ENCODE data around the gene DNHD1.

DNHD1 gene

GRCh38 chr11:6565325-6565724, 68.2 kb downstream of the DNHD1 start:
- FAIRE-seq: no peak

GRCh38 chr11:6565988-6566703, 69.1 kb downstream of the DNHD1 start:
- no peak for FAIRE-seq

GRCh38 chr11:6566704-6567370, 69.8 kb downstream of the DNHD1 start:
- FAIRE-seq: no peak

GRCh38 chr11:6567371-6567745, 70.3 kb downstream of the DNHD1 start:
- no peak for FAIRE-seq

- FAIRE-seq: peak; percentile 64
Observed at GRCh38 chr11:6568191-6568918, 71.3 kb downstream of the DNHD1 start.

- FAIRE-seq: no peak
Observed at GRCh38 chr11:6569706-6570105, 72.6 kb downstream of the DNHD1 start.

GRCh38 chr11:6570691-6571427, 73.8 kb downstream of the DNHD1 start:
- no peak for FAIRE-seq

GRCh38 chr11:6571434-6572008, 74.4 kb downstream of the DNHD1 start:
- FAIRE-seq: no peak

- no peak for FAIRE-seq
Observed at GRCh38 chr11:6572215-6572614, 75.1 kb downstream of the DNHD1 start.

GRCh38 chr11:6574816-6575715, 78.0 kb downstream of the DNHD1 start:
- no peak for FAIRE-seq

GRCh38 chr11:6576471-6577373, 79.6 kb downstream of the DNHD1 start:
- no peak for FAIRE-seq

- FAIRE-seq: no peak
Observed at GRCh38 chr11:6578134-6578533, 81.1 kb downstream of the DNHD1 start.

GRCh38 chr11:6579681-6580080, 82.6 kb downstream of the DNHD1 start:
- no peak for FAIRE-seq

GRCh38 chr11:6583584-6583983, 86.5 kb downstream of the DNHD1 start:
- no peak for FAIRE-seq

- FAIRE-seq: no peak
Observed at GRCh38 chr11:6584528-6584927, 87.4 kb downstream of the DNHD1 start.

- no peak for FAIRE-seq
Observed at GRCh38 chr11:6586434-6587359, 89.6 kb downstream of the DNHD1 start.

- FAIRE-seq: no peak
Observed at GRCh38 chr11:6587360-6587953, 90.4 kb downstream of the DNHD1 start.

GRCh38 chr11:6588018-6588417, 90.9 kb downstream of the DNHD1 start:
- no peak for FAIRE-seq

- no peak for FAIRE-seq
Observed at GRCh38 chr11:6594142-6594768, 97.2 kb downstream of the DNHD1 start.
